Stimulated activated CD4-positive, alpha-beta T cell treated with anti-CD3 and anti-CD28 coated beads, Interleukin-1b, Interleukin-23, amount 100 ng/mL, for 1 hour (primary cell): ENCODE data around the gene SYNGR3.
"Not testable (repeated sequence)": the region's sequence is repeated elsewhere in the genome, so short reads cannot be mapped to it uniquely, and the experiment has no call there.

Source experiments
- DNase-seq, 2 donors: peaks; one replicate each; pipeline ENCODE4 v3.0.0-alpha.2; 2020; ENCODE audit warnings: low read depth in 2 of 2

The SYNGR3 gene

GRCh38 chr16:2028620-2029220, 39.0 kb downstream of the SYNGR3 start:
- no peak for DNase-seq

- DNase-seq = no peak
Observed at GRCh38 chr16:2029350-2029749, 39.6 kb downstream of the SYNGR3 start.

- DNase-seq = no peak
Observed at GRCh38 chr16:2030036-2030435, 40.3 kb downstream of the SYNGR3 start.

GRCh38 chr16:2031081-2031577, 41.4 kb downstream of the SYNGR3 start:
- DNase-seq = no peak

DNA sequence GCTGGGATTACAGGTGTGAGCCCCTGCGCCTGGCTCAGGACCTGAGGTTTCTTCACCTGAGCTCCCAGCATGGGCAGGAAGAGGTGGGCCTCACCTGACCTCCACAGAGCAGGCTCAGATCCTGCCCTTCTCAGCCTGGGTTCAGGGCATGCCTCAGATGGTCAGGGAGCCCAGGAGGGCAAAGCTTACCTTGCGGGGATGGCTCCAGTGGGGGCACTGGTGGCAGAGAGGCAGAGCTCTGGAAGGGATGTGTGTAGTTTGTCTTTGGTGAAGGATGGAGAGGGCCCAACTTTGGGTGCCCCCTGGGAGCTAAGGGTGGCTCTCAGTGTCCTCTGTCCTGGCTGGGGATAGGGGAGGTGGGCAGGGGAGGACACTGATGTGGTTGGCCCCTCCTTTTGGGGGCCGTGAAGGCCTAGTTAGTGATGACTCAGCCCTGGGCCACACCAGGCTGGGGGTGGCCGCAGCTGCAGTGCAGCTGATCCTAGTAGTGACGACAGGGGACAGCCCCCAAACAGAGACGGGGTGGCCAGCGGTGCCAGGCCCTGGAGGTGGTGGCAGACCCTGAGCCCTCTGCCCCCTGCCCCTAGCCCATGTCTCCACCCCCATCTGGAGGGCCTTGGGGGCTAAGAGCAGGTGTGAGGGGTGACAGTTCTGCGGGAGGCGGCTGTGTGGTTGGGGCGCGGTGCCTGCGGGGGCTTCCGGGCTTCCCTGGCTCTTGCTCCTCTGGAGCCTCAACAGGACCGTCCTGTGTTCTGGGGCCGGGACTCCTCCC, 42.7 kb downstream of the SYNGR3 start:
- DNase-seq = no peak

- no peak for DNase-seq
Observed at GRCh38 chr16:2033057-2033908, 43.5 kb downstream of the SYNGR3 start.

DNA sequence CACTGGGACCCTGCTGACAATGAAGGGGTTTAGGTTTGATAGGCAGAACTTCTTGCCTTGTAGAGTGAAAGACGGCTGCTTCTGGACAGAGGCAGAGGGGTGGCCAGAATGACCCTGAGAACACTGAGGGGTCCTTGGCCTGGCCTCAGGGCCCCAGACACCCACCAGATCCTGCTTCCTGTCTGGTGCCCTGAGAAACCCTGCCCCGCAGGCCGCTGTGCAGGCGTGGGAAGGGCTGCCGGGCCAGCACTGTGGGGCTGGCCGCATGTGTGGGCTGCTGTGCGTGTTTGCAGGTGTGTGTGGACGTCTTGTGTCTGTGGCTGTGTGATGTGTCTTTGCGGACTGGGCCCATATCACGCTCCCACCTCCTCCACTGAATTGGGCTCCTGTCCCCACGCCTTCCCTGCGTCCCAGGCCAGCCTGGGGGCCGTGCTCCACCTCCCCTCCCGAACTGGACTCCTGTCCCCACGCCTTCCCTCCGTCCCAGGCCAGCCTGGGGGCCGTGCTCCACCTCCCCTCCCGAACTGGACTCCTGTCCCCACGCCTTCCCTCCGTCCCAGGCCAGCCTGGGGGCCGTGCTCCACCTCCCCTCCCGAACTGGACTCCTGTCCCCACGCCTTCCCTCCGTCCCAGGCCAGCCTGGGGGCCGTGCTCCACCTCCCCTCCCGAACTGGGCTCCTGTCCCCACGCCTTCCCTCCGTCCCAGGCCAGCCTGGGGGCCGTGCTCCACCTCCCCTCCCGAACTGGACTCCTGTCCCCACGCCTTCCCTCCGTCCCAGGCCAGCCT, 44.3 kb downstream of the SYNGR3 start:
- not testable (repeated sequence) for DNase-seq

DNA sequence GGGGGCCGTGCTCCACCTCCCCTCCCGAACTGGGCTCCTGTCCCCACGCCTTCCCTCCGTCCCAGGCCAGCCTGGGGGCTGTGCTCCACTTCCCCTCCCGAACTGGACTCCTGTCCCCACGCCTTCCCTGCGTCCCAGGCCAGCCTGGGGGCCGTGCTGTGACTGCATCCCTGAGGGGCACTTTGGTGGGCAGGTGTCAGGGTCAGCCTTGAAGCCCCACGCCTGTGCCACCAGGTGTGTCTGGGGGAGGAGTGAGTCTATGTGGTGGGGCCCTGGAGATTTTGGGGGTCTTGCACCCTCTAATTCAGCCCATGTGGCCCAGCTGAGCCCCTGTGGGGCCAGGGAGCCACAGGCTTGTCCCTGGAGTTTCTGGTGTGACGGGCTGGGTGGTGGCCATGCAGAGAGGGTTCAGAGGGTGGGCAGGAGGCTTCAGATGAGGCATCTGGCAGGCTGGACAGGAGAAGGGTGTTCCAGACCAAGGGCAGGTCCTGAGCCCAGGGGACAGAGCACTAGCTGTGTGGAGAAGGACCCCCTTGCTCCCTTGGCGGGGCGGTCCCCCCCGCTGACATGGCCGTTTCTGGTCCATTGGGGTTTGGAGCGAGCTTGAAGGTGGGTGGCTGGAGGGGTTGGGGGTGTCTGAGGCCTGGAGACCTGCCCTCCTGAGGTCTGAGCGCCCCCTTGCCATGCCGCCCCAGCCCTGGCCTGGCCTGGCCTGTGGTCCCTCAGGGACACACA, 45.1 kb downstream of the SYNGR3 start:
- no peak for DNase-seq

DNA sequence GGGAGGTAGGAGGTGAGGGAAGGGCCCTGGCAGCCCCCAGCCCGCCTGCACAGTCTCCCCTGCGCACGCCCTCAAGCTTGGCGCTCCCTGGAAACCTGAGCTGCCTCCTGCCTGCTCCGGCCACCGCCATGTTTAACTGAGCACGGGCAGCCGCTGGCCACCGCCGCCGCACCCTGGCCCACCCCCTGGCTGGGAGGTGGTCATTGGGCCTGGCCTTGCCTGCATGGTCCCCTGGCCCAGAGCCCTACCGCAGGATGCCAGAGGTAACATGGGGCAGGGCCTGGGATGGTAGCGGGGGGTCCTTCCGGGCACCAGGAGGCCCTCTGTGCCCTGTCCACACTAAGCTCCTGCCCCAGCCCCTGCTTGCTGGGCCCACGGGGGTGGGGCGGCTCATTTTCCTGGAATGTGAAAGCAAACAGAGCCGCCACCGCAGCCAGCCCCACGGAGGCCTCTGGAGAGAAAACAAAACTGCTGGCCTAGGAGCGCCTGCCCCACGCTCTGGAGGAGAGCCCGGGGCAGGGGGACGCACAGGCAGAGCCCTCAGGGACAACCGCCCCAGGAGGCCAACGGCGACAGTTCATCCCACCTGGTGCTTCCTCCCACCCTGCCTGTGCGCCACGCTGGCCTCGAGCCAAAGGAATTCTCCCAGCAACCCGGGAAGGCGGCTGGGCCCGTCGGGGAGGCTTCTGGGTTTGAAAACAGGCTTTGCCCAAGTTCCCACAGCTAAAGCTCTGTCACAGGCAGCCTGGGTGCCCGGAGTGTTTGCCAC, 45.8 kb downstream of the SYNGR3 start:
- no peak for DNase-seq

- no peak for DNase-seq
Observed at GRCh38 chr16:2036200-2036966, 46.6 kb downstream of the SYNGR3 start.

- no peak for DNase-seq
Observed at GRCh38 chr16:2037115-2037514, 47.3 kb downstream of the SYNGR3 start.

DNA sequence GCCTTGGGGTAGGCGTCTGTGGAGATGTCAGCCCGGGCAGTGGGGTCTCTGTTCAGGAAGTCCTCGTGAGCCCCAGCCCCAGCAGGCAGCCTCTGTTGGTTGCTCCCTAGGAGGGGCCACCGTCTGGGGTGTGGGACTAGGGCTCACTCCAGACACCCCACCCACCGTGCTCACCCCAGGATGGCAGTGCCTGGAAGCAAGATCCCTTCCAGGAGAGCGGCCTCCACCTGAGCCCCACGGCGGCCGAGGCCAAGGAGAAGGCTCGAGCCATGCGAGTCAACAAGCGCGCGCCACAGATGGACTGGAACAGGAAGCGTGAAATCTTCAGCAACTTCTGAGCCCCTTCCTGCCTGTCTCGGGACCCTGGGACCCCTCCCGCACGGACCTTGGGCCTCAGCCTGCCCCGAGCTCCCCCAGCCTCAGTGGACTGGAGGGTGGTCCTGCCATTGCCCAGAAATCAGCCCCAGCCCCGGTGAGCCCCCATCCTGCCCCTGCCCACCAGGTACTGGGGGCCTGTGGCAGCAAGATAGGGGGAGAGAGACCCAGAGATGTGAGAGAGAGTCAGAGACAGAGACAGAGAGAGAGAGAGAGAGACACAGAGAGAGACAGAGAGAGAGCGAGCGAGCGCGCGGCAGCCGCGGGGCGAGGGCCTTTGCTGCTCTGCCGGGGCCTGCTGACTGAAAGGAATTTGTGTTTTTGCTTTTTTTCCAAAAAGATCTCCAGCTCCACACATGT, 48.0 kb downstream of the SYNGR3 start:
- no peak for DNase-seq

- DNase-seq = no peak
Observed at GRCh38 chr16:2038382-2039231, 48.8 kb downstream of the SYNGR3 start.

DNA sequence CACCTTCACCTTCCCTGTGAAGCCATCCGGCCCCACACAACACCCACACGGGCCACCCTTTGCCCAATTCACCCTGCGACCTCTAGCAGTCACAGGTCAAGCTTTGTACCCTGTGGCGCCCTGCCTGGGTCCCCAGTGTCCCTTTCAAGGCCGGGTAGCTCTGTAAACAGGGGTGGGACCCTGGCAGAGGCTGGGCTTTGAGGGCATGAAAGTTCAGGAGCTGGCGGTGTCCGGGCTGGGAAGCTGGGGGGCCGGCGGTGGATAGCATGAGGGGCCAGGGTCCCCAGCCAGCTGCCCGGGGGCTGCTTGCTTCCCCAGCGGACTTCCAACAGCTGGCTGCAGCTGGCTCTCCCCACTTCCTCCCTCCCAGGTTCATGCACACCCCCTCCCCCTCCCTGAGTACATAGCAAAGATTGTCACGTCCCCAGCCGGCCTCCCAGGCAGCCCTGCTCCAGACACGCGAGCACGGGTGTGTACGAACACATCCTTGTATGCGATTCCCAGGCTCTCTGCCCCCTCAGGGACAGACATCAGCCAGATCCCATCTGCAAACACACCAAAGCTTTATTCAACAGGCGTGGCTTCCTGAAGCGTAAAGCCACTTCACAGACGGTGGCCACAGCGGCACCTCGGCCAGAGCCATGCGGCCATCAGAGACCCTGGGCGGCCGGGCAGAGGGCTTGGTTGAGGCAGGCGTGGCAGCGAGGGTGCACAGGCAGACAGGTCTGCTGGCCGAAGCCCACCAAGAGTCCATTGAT, 49.7 kb downstream of the SYNGR3 start:
- DNase-seq = no peak

GRCh38 chr16:2040041-2040786, 50.4 kb downstream of the SYNGR3 start:
- no peak for DNase-seq

DNA sequence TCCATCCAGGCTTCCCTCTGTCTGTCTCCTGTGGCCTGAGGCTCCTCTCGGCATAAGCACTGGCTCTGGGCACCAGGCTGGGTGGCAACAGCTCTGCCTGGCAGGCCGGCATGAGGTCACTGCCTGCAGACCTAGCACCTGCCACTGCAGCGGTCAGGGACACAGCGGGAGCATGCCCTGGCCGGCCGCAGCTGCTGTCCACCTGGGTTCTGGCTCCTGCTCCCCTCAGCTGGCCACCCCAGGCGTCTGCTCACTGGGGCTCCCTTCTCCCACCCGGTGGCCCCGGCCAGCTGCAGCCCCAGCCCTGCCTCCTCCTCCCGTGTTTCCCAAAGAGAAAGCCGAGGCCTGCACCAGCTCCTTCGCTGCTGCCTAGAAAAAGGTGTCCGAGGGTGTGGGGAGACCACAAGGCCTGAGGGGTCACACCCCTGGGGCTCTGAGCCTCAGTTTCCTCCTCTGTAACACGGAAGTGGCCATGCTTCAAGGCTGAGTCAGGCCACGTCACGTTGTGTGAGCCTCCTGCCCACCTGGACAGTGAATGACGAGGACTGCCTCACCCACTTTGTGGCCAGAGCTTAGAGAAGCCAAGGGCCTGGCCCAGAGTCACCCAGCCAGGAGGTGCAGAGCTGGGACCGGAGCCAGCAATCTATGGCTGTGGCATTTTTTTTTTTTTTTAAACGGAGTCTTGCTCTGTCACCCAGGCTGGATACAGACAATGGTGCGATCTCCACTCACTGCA, 51.2 kb downstream of the SYNGR3 start:
- no peak for DNase-seq
